ENCODE data around the gene PUS10.
"Not testable (repeated sequence)": the region's sequence is repeated elsewhere in the genome, so short reads cannot be mapped to it uniquely, and the experiment has no call there.

Gene PUS10

GRCh38 chr2:60926741-60927552 is 91.1 kb downstream of the PUS10 start:
- DNase-seq (ENCODE audit: low read depth), result no peak

GRCh38 chr2:60925994-60926740 is 91.9 kb downstream of the PUS10 start:
- no peak for DNase-seq (ENCODE audit: low read depth)

- no peak for DNase-seq (ENCODE audit: low read depth)
Measured at GRCh38 chr2:60907329-60907728, 110.7 kb downstream of the PUS10 start.

DNA sequence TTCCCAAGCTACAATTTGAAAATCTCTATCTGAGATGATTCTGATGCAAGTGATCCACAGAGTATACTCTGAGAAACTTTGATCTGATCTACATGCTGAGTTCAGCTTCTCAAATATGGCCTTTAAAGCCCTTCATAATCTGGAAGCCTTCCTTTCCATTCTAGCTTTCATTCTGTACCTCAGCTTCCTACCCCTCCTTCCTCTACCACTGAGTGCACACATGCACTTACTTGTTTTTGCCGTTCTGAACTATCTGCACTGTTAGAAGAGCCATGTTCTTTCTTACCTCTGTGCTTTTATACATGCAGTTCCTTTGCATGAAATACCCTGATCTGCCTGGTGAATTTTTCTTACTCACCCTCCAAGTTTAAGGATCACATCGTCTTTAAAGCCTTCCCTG is 111.7 kb downstream of the PUS10 start:
- no peak for DNase-seq (ENCODE audit: low read depth)

GRCh38 chr2:60905867-60906266 is 112.2 kb downstream of the PUS10 start:
- not testable (repeated sequence) for DNase-seq (ENCODE audit: low read depth)

- not testable (repeated sequence) for DNase-seq (ENCODE audit: low read depth)
Measured at GRCh38 chr2:60901296-60901695, 116.8 kb downstream of the PUS10 start.

- no peak for DNase-seq (ENCODE audit: low read depth)
Measured at GRCh38 chr2:60899892-60900249, 118.2 kb downstream of the PUS10 start.

- peak; percentile 29 for DNase-seq (ENCODE audit: low read depth)
Measured at GRCh38 chr2:60899230-60899891, 118.7 kb downstream of the PUS10 start.

DNA sequence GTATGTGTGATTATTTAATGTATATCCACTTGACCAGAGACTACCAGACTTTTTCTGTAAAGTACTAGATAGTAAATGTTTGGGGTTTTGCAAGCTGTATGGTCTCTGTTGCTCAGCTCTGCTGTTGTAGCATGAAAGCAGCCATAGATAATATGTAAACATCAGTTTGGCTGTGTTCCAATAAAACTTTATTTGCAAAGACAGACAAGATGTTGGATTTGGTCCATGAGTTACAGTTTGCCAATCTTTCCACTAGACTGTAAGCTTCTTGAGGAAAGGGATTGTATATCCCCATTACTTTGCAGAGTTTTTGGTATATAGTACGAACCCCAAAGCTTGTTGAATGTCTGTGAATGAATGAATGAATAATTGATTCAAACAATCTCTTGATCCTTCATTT is 119.5 kb downstream of the PUS10 start:
- DNase-seq (ENCODE audit: low read depth), result no peak

All from activated T-cell treated with anti-CD3 and anti-CD28 coated beads for 48 hours (primary cell).